GM18868 (cell line): ENCODE results near the gene MLLT1.

ENCODE experiments used
- ATAC-seq: cut with Tn5 transposase; IDR thresholded peaks from one replicate; pipeline ENCODE4 v1.9.1; 2021; ENCODE audit warnings: mild to moderate bottlenecking, moderate library complexity; ENCODE audit not compliant: unreplicated experiment

MLLT1 gene

DNA sequence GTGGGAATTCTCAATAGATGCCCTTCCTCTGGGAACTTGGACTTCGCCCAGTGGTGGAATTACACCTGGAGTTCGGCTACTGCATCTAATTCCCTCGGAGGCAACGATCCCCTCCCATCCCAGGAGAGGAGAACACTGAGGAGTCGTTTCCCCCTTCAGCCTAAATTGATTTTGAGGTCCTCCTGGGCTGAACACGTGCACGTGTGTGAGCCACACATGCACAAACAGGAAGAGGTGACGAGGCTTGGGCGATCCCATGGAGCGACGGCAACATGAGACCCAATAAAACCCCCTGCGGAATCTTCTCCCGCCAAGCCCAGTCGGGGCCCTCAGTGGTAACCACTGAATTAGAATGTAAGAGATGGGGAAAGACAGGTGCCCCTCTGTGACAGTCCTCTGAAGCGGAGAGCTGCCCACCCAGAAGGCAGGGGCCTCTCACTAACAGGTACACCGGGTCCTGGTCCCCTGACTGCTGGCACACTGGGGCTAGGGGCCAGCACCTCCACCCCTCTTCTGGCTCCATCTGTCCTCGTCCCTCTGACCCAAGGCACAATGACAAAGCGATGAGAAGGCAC is 4.5 kb downstream of the MLLT1 start:
- ATAC-seq, result no peak

- ATAC-seq, result no peak
Measured at GRCh38 chr19:6274756-6275155, 5.0 kb downstream of the MLLT1 start.

DNA sequence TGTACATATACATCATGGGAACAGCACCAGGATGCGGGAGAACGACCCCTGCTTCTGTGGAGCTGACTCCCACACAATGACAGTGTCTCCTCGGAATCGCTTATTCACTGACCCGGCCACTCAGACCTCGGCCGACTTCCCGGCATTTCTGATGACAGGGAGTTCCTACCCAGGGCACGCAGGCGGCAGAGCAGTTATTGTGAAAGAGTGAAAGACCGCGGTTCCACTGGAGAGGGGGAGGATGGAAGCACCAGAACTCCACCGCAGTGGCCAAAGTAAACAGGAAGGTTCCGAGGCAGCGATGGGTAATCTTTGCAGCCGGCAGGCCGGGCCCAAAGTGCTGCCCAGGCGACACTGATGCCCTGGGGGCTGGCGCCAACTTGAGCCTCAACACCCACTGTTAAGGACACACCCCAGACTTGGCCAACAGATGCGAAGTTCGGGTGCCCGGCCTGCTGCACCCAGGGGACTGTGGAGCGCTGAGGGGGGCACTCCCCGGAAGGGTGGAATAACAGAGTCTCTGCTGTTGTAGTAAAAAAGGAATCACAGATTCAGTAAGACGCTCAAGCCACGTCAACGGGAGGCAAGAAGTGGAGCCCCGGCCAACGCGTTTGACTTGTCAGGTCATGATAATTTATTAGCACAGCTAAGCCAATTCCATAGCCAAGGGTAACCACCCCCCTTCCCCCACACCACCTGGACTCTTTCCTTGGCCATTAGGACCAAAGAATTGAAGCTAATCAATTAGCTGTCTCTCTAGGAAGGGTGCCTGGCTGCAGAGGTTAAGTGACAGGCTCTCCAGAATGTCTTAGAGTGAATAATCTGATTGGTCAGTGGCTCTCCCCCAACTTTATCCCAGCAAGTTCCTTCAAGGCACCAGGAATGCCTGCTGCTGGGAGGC is 5.8 kb downstream of the MLLT1 start:
- no peak for ATAC-seq

GRCh38 chr19:6272913-6273600 is 6.7 kb downstream of the MLLT1 start:
- no peak for ATAC-seq

DNA sequence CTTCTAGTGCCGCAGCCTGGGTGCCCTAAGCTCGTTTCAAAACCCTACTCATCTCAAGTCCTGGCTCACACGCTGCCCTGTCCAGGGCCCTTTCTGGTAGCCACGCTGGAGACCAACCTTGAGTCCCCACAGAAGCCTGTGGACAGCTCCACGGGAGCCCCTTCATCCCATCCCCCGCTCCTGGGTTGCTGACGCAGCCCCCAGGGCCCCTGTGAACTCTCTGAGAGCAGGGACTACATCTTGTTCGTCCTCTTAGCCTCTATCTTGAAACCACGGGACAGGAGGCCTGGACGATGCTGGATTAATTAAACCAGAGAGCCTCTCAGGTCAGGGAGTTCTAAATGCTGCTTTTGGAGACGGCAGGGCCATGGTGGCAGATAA is 7.4 kb downstream of the MLLT1 start:
- no peak for ATAC-seq

GRCh38 chr19:6271721-6272410 is 7.9 kb downstream of the MLLT1 start:
- ATAC-seq, result no peak

DNA sequence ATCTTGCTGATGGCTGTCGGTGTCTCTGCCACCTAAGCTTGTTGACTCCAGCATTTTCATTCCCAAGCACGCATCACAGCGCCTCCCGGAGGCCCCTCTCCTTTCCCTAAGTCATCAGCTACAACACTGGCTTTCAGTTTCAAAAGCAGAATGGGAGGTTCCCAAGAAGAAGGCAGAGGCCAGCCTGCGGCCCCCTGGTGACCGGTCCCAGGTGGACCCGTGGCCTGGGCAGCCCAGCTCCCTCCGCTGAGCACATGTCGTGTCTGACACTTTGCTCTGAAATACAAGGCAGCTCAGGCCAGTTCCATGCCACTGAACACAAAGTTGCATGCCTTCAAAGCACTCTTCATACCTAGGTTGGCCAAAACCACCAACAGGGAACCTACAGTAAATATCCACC is 8.5 kb downstream of the MLLT1 start:
- ATAC-seq, result no peak

GRCh38 chr19:6270822-6271221 is 9.0 kb downstream of the MLLT1 start:
- no peak for ATAC-seq

- no peak for ATAC-seq
Measured at GRCh38 chr19:6270076-6270745, 9.6 kb downstream of the MLLT1 start.

DNA sequence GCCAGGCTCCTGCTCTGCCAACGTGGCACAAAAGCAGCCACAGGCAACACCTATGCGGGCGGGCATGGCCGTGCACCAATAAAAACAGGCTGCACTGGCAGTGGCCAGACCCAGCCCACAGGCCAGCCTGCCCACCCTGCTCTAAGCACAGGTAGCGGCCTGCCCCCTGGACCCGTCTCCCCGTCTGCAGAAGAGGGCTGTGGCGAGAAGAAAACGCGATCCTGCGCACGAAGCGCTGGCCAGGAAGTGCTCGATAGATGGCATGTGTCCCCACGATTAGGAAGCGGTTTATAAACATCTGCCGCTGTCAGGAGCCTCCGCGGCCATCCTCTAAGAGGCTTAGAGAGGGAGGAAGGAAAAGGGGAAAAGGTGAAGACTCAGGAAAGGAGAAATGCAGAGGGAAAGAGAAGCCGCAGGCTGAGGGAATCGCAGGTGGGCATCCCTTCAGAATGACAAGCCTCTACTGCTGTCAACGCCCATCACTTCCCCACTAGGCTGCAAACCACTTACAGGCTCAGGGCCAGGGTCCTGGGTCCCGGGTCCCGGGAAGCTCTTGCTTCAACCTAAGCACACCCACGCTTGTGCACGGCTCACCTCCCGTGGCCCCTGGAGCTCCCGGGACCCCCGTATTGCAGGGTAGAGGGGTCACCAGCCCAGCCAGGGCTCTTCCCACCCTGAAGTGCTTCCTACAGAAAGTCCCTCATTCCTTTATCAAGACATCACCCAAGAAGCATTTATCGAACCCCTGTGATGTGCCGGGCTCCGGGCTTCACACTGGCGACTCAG is 10.5 kb downstream of the MLLT1 start:
- ATAC-seq, result no peak

- no peak for ATAC-seq
Measured at GRCh38 chr19:6268382-6268771, 11.4 kb downstream of the MLLT1 start.

- no peak for ATAC-seq
Measured at GRCh38 chr19:6267552-6268381, 12.0 kb downstream of the MLLT1 start.

GRCh38 chr19:6264803-6265202 is 15.0 kb downstream of the MLLT1 start:
- ATAC-seq, result no peak

GRCh38 chr19:6263735-6264444 is 15.9 kb downstream of the MLLT1 start:
- ATAC-seq, result no peak

- no peak for ATAC-seq
Measured at GRCh38 chr19:6263306-6263705, 16.5 kb downstream of the MLLT1 start.

DNA sequence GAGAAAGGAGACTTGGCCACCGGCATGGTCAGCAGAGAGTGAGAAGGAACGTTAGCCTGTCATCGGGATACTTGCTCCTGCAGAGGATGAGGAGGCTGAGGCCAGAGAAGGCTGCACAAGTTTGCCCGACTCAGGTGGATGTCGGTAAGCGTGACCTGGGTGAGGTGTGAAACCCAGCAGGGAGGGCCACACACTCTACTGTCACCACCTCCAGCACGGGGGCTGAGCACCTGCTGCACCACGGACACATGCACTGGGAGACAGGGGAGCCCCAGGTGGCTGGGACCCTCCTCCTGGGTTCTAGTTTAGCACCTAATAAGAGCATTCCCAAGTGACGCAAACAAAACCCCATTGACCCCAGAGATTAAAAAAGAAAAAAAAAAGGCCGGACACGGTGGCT is 17.3 kb downstream of the MLLT1 start:
- no peak for ATAC-seq

DNA sequence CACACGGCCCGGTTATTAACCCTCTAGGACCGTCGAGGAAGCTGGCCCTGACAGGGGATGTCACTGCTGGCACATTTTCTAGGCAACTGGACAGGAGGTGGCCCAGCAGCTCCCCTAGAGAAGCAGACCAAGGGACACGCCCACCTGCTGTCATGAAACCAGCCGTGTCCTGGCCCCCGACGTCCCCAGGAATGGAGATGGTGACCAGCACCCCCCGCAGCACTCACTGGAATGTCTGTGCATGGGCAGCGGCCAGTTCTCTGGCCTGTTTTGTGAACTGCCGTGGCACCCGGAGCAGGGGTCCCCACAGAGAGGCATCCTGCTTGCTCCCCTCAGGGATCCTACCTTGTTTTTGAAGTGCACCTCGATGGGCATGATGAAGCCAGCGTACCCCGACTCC is 17.9 kb downstream of the MLLT1 start:
- no peak for ATAC-seq

- ATAC-seq, result no peak
Measured at GRCh38 chr19:6260912-6261650, 18.7 kb downstream of the MLLT1 start.
